RPMI7951 (cell line): ENCODE measurements around the gene MPRIP. TPM values are rescaled to one million over a fixed set of nuclear protein-coding genes. Genes with fewer than 3 reads are reported as not detected.
"Not testable (repeated sequence)": the region's sequence is repeated elsewhere in the genome, so short reads cannot be mapped to it uniquely, and the experiment has no call there.

Experiments used
- DNase-seq: peaks from one replicate; pipeline ENCODE4 v3.0.0-alpha.2; 2012; ENCODE audit warnings: low read depth
- total RNA-seq: library from RNA; depleted of rRNA; stranded (reverse); fragments of >200 nt; shearing (Covaris generic); gene quantifications from 2 replicates; pipeline ENCODE4 v1.2.3, GENCODE V29; 2014

Gene MPRIP
- total RNA-seq, 1 experiment from 2014 or later: 86.3 TPM

- not testable (repeated sequence) for DNase-seq
Observed at GRCh38 chr17:17013828-17014747, 28.2 kb upstream of the MPRIP start.

DNA sequence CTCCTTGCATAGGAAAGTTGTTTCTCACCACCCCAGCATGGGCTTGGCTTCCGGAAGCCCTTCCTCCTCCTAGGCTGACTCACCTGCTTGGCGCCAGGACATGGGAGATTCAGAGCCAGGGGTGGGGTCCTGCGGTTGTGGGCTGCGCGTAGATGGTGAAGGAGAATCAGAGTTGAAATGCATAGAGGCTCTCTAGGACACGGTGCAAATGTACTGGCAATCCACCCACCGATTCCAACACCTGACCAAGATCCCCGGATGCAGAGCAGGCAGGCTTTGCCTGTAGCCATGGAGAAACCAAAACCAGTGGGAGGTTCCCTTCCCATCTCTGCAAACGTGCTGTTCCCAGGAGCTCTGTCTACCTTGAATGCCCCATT lies 27.5 kb upstream of the MPRIP start:
- DNase-seq: peak; percentile 30

GRCh38 chr17:17015230-17015629 lies 27.0 kb upstream of the MPRIP start:
- no peak for DNase-seq

- DNase-seq: peak; percentile 42
Observed at GRCh38 chr17:17016199-17017197, 25.8 kb upstream of the MPRIP start.

- no peak for DNase-seq
Observed at GRCh38 chr17:17017343-17018014, 24.8 kb upstream of the MPRIP start.

GRCh38 chr17:17018021-17018441 lies 24.2 kb upstream of the MPRIP start:
- DNase-seq: no peak

DNA sequence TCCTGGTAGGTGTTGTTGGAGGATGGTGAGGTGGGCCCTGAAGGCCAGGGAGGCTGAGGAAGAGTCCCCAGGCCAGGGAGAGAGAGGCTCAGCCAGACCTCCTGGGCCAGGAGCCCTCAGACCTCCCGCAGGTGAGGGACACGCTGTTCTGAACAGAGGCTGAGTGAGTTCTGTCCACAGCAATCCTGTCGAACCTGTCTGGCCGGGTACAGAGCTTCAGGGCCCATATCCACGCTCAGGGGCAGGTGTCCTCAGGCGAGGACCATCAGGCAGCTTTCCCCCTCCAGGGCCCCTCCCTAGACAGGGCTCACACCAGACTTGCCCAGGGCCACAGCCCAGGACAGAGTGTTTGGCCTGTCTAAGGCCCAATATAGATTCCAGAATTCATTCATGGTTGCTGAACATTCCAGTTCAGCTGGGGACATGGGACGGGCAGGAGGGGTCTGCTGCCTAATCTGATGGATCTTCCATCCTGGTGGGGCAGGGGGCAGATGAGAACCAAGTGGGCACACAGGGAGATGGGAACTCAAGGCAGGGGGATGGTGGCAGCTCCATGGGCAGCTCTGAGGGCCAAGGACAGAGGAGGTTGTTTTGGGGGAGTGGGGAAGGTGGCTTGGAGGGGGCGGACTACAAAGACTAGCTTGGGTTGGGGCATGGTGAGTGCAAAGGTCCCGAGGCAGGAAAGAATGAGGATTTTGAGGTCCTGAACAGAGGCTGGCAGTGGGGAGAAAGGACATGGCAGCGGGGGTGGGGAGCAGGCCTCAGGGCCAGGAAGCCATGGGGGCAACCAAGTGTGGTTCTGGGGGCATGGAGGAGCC lies 23.4 kb upstream of the MPRIP start:
- DNase-seq: no peak

GRCh38 chr17:17019430-17019762 lies 22.9 kb upstream of the MPRIP start:
- no peak for DNase-seq

- DNase-seq: no peak
Observed at GRCh38 chr17:17019891-17020456, 22.3 kb upstream of the MPRIP start.

DNA sequence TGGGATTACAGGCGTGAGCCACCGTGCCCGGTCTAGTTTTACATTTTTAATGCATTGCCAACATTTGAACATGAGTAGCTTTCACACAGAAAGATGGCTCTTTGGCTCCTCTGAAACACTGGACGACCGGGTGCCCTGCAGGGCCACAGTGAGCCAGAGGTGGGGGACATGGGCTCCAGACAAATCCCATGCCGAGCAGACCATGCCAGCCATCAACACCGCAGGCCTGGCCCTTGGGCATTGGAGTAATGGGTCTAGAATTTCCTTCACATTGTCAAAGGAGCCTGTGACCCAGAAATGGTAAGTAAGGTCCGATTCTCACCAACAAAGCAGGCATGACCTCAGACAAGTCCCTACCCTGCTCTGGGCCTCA lies 21.4 kb upstream of the MPRIP start:
- DNase-seq: no peak

- peak; percentile 67 for DNase-seq
Observed at GRCh38 chr17:17021194-17021863, 20.9 kb upstream of the MPRIP start.

GRCh38 chr17:17022011-17022410 lies 20.2 kb upstream of the MPRIP start:
- no peak for DNase-seq

DNA sequence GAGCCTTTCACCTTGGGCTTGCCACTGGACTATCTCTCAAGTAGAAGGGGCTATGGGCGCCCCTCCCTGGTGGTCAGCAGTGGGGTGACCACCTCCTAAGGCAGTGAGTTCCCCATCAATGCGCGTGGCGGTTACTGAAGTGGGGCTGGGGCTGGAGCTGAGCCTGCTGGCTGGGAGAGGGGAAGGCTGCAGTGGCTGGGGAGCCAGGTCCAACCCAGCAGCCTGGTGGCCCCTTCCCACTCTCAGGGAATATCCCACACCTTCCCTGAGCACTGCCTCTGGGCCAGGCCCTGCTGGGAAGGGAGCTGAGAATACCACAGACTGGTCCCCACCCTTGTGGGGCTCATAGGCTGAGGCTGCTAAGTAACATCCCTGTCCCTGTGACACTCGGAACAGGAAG lies 19.8 kb upstream of the MPRIP start:
- no peak for DNase-seq

GRCh38 chr17:17024778-17025300 lies 17.4 kb upstream of the MPRIP start:
- DNase-seq: no peak

DNA sequence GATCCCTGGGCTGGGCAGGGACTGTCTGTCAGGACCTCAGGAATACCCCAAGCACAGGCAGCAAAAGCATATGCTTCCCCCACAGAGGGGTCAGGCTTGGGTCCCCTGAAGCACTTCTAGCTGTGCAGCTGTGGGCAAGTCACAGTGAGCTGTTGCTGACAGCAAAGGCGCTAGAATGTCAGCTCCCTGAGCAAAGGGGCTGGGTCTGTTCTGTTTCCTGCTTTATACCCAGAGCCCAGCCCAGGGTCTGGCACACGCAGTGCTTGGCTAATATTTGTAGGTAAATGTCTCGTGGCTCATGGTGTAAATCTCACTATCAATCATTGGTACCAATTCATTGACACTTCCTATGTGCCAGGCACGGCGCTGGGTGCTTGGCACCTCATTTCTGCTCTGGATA lies 16.6 kb upstream of the MPRIP start:
- no peak for DNase-seq

GRCh38 chr17:17026163-17026562 lies 16.1 kb upstream of the MPRIP start:
- DNase-seq: no peak

- DNase-seq: no peak
Observed at GRCh38 chr17:17027442-17028058, 14.7 kb upstream of the MPRIP start.

- peak; percentile 92 for DNase-seq
Observed at GRCh38 chr17:17028059-17028877, 14.0 kb upstream of the MPRIP start.
